ENCODE results near the gene TOM1L2. TPM values are rescaled to one million over a fixed set of nuclear protein-coding genes. Genes with fewer than 3 reads are reported as not detected.

Gene TOM1L2
- total RNA-seq, 1 experiment from 2014 or later = 24.1 TPM

DNA sequence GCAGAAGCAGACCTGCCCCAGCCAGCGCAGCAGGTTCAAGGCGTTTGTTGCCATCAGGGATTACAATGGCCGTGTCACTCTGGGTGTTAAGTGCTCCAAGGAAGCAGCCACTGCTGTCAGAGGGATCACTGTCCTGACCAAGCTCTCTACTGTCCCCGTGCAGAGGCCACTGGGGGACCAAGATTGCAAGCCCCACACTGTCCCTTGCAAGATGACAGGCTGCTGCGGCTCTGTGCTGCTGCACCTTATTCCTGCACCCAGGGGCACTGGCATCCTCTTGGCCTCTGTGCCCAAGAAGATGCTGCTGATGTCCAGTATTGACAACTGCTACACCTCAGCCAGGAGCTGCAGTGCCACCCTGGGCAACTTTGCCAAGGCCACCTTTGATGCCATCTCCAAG is 39.1 kb upstream of the TOM1L2 start:
- no peak for DNase-seq (ENCODE audit: low read depth, low spot score)
- H3K9me2 ChIP-seq (ENCODE audit: insufficient read depth) = no peaks in the 10 kb centered on the region
- no peaks in the 10 kb centered on the region for H3K4me1 ChIP-seq (ENCODE audit: control insufficient read depth in 1 of 2, insufficient read depth in 2 of 2, low read length in 2 of 2)
- H3K4me3 ChIP-seq (replicated peaks in 1 of 2; ENCODE audit: low read depth in 1 of 2, low read length in 2 of 2) = no peak overlapping the region
- ChIA-PET CTCF (no interaction called here), RAD21 (ENCODE audit: low non-redundant PET in 1 of 2, low total read pairs in 2 of 2, uncharacterized antibody in 2 of 2, unreplicated experiment in 2 of 2) (no interaction called here), POLR2A (no interaction called here)
- H3K9ac ChIP-seq (ENCODE audit: low read length) = no peak overlapping the region
- no peak overlapping the region for H3K27ac ChIP-seq (ENCODE audit: low read depth, low read length)
- intact Hi-C loops (cut with micrococcal nuclease) = no loop called here
- no peaks in the 10 kb centered on the region for H3K27me3 ChIP-seq (ENCODE audit: insufficient read depth, low read length)
- H2AFZ ChIP-seq (ENCODE audit: low read depth, low read length, poor library complexity, severe bottlenecking) = no peak overlapping the region
- no peaks in the 10 kb centered on the region for H3K9me3 ChIP-seq (ENCODE audit: control insufficient read depth in 1 of 2, insufficient read depth in 1 of 2, low read depth in 1 of 2, low read length in 2 of 2)
- no peaks in the 10 kb centered on the region for H3K79me2 ChIP-seq (ENCODE audit: insufficient read depth, low read length)
- no peaks in the 10 kb centered on the region for H4K20me1 ChIP-seq (ENCODE audit: insufficient read depth)
- no TSS peak for BruUV-seq (replicated peaks)
- H3K36me3 ChIP-seq (ENCODE audit: control insufficient read depth in 1 of 2, insufficient read depth in 2 of 2, low read length in 2 of 2) = peaks cover 0 to 3% of the 10 kb centered on the region in 2 experiments; a peak in 1 of 4 replicates
- no peak overlapping the region for H3K4me2 ChIP-seq (ENCODE audit: low read length)
- TF ChIP-seq EZH2 (IDR thresholded peaks at IDR 0.05) = no peak
- no peak for TF ChIP-seq ZNF274 (IDR thresholded peaks at IDR 0.05; ENCODE audit: low read depth, low read length)
- no peak for ATAC-seq

DNA sequence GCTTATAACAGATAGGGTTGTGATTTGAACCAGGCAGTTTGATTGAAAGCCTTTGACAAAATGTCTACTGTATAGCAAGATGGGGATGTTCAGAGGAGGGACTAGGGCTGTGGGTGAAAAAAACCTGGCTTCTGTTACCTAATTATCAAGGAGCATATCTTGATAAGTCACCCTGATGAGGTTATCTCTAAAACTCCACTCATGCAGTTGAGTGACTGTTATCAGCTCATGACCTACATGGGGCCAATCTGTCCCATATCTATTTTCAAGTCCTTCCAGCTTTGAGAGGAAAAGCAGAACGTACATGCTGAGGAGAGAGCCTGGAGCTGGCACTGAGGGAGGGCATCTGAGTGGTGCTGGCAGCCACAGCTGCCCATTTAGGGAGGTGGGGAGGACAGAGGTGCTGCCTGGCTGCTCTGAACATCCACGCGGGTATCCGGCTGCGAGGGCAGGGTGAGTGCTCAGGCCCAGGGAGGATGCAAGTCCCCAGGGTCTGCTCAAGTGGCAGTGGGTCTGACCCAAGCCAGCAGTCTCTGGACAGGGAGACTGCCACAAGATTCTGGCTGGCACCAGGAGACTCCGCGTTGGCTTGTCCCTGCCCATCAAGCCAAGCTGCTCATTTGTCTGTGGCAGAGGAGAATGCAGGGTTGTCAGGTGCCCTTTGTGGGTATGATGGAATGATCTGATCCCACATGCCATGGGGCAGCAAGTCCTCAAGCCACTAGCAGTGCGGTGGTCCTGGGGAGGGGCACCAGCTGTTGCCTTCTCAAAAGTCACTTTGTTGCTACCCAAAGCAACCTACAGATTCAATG is 37.6 kb upstream of the TOM1L2 start:
- H3K4me2 ChIP-seq (ENCODE audit: low read length) = no peak overlapping the region
- ATAC-seq = no peak
- H2AFZ ChIP-seq (ENCODE audit: low read depth, low read length, poor library complexity, severe bottlenecking) = no peak overlapping the region
- H3K36me3 ChIP-seq (ENCODE audit: control insufficient read depth in 1 of 2, insufficient read depth in 2 of 2, low read length in 2 of 2) = no peaks in the 10 kb centered on the region
- no peak for DNase-seq (ENCODE audit: low read depth, low spot score)
- no peak overlapping the region for H3K9ac ChIP-seq (ENCODE audit: low read length)
- BruUV-seq (replicated peaks) = no TSS peak
- intact Hi-C loops (cut with micrococcal nuclease) = no loop called here
- ChIA-PET POLR2A (no interaction called here), RAD21 (ENCODE audit: low non-redundant PET in 1 of 2, low total read pairs in 2 of 2, uncharacterized antibody in 2 of 2, unreplicated experiment in 2 of 2) (no interaction called here), CTCF (no interaction called here)
- no peak overlapping the region for H3K4me3 ChIP-seq (replicated peaks in 1 of 2; ENCODE audit: low read depth in 1 of 2, low read length in 2 of 2)
- H3K27ac ChIP-seq (ENCODE audit: low read depth, low read length) = no peak overlapping the region
- H3K27me3 ChIP-seq (ENCODE audit: insufficient read depth, low read length) = no peaks in the 10 kb centered on the region
- no peaks in the 10 kb centered on the region for H4K20me1 ChIP-seq (ENCODE audit: insufficient read depth)
- no peaks in the 10 kb centered on the region for H3K4me1 ChIP-seq (ENCODE audit: control insufficient read depth in 1 of 2, insufficient read depth in 2 of 2, low read length in 2 of 2)
- H3K9me3 ChIP-seq (ENCODE audit: control insufficient read depth in 1 of 2, insufficient read depth in 1 of 2, low read depth in 1 of 2, low read length in 2 of 2) = no peaks in the 10 kb centered on the region
- no peaks in the 10 kb centered on the region for H3K79me2 ChIP-seq (ENCODE audit: insufficient read depth, low read length)
- TF ChIP-seq, protein P1, sequence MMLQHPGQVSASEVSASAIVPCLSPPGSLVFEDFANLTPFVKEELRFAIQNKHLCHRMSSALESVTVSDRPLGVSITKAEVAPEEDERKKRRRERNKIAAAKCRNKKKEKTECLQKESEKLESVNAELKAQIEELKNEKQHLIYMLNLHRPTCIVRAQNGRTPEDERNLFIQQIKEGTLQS (IDR thresholded peaks at IDR 0.05) = no peak
- TF ChIP-seq, protein P2, sequence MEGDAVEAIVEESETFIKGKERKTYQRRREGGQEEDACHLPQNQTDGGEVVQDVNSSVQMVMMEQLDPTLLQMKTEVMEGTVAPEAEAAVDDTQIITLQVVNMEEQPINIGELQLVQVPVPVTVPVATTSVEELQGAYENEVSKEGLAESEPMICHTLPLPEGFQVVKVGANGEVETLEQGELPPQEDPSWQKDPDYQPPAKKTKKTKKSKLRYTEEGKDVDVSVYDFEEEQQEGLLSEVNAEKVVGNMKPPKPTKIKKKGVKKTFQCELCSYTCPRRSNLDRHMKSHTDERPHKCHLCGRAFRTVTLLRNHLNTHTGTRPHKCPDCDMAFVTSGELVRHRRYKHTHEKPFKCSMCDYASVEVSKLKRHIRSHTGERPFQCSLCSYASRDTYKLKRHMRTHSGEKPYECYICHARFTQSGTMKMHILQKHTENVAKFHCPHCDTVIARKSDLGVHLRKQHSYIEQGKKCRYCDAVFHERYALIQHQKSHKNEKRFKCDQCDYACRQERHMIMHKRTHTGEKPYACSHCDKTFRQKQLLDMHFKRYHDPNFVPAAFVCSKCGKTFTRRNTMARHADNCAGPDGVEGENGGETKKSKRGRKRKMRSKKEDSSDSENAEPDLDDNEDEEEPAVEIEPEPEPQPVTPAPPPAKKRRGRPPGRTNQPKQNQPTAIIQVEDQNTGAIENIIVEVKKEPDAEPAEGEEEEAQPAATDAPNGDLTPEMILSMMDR (IDR thresholded peaks at IDR 0.05 in 2 of 3, conservative IDR thresholded peaks at IDR 0.05 in 1 of 3; ENCODE audit: borderline replicate concordance in 1 of 3, insufficient read depth in 1 of 3, low read depth in 2 of 3, low read length in 2 of 3) = no peak
- TF ChIP-seq YY1 (IDR thresholded peaks at IDR 0.05; ENCODE audit: extremely low read depth, insufficient replicate concordance, low read depth, low read length) (no peak), EZH2 (IDR thresholded peaks at IDR 0.05) (no peak), EZH2phosphoT487 (IDR thresholded peaks at IDR 0.05; ENCODE audit: borderline replicate concordance) (no peak)
- no peaks in the 10 kb centered on the region for H3K9me2 ChIP-seq (ENCODE audit: insufficient read depth)
